A673 (cell line): ENCODE results near the gene FEV. TPM values are rescaled to one million over a fixed set of nuclear protein-coding genes. Genes with fewer than 3 reads are reported as not detected.

Source experiments
- BruUV-seq: library from RNA; stranded (reverse); fragments of 400-500 nt; replicated peaks from 2 replicates; lab custom pipeline; 2021; lab: Mats Ljungman, UMichigan
- CTCF ChIA-PET: fragments of 300-600 bp; sonication (Branson Sonifier 250); formaldehyde crosslinking; loops from one replicate; lab custom pipeline; 2022; ENCODE audit warnings: antibody characterized with exemption; lab: Charles Lee
- POLR2A ChIA-PET: fragments of 300-600 bp; sonication (Branson Sonifier 250); formaldehyde crosslinking; loops from one replicate; lab custom pipeline; 2022; ENCODE audit warnings: antibody characterized with exemption; ENCODE audit not compliant: low non-redundant PET; lab: Charles Lee
- DNase-seq: peaks from one replicate; pipeline ENCODE4 v3.0.0-alpha.2; 2015; ENCODE audit warnings: low spot score
- H3K27ac ChIP-seq: fragments of 200-600 bp; sonication (generic); 2 replicates; pipeline ENCODE4 v1.5.1; 2016; ENCODE audit warnings: mixed run types, low read depth, mild to moderate bottlenecking, mixed read lengths, antibody characterized with exemption, low read length; ENCODE audit not compliant: poor library complexity, severe bottlenecking
- H3K27me3 ChIP-seq: fragments of 200-600 bp; sonication (generic); replicated peaks from 2 replicates; pipeline ENCODE4 v1.6.1; 2017; ENCODE audit warnings: mixed run types, low read depth, mild to moderate bottlenecking, mixed read lengths, antibody characterized with exemption, low read length; ENCODE audit not compliant: insufficient read depth, poor library complexity
- H3K36me3 ChIP-seq: fragments of 200-600 bp; sonication (generic); 2 replicates; pipeline ENCODE4 v1.6.1; 2016; ENCODE audit warnings: mixed run types, mild to moderate bottlenecking, mixed read lengths, antibody characterized with exemption, low read length; ENCODE audit not compliant: insufficient read depth, poor library complexity, severe bottlenecking
- H3K4me1 ChIP-seq: fragments of 200-600 bp; sonication (generic); 2 replicates; pipeline ENCODE4 v1.6.1; 2017; ENCODE audit warnings: mixed run types, mild to moderate bottlenecking, mixed read lengths, antibody characterized with exemption, low read length; ENCODE audit not compliant: insufficient read depth, poor library complexity, severe bottlenecking
- H3K4me3 ChIP-seq: fragments of 200-600 bp; sonication (generic); 2 replicates; pipeline ENCODE4 v1.5.1; 2016; ENCODE audit warnings: low read depth, mixed run types, mild to moderate bottlenecking, mixed read lengths, low read length; ENCODE audit not compliant: poor library complexity, severe bottlenecking
- H3K9me3 ChIP-seq: fragments of 200-600 bp; sonication (generic); 2 replicates; pipeline ENCODE4 v1.6.1; 2016; ENCODE audit warnings: mixed run types, low read depth, mild to moderate bottlenecking, mixed read lengths, antibody characterized with exemption, low read length; ENCODE audit not compliant: poor library complexity, severe bottlenecking
- CTCF ChIP-seq: fragments of 300-800, 200-600 bp; sonication (generic); conservative IDR thresholded peaks from 2 replicates; pipeline ENCODE4 v1.5.1; 2017; ENCODE audit warnings: low read depth, mild to moderate bottlenecking, antibody characterized with exemption, low read length, moderate library complexity, mixed read lengths
- EZH2 ChIP-seq: fragments of 200-600 bp; sonication (generic); IDR thresholded peaks from 2 replicates; pipeline ENCODE4 v1.6.1; 2017; ENCODE audit warnings: borderline replicate concordance, low read depth, mild to moderate bottlenecking, mixed read lengths, antibody characterized with exemption, low read length; ENCODE audit not compliant: poor library complexity, severe bottlenecking
- intact Hi-C: fragments of 100-400 bp; cut with micrococcal nuclease; formaldehyde crosslinking; loops from one replicate; pipeline ENCODE4 v1.10.0; 2022; ENCODE audit not compliant: unreplicated experiment
- total RNA-seq: library from RNA; stranded (reverse); gene quantifications from 2 replicates; pipeline ENCODE4 v1.2.3, GENCODE V29; 2021

Gene FEV
- total RNA-seq, 1 experiment from 2014 or later, result 12.6 TPM

DNA sequence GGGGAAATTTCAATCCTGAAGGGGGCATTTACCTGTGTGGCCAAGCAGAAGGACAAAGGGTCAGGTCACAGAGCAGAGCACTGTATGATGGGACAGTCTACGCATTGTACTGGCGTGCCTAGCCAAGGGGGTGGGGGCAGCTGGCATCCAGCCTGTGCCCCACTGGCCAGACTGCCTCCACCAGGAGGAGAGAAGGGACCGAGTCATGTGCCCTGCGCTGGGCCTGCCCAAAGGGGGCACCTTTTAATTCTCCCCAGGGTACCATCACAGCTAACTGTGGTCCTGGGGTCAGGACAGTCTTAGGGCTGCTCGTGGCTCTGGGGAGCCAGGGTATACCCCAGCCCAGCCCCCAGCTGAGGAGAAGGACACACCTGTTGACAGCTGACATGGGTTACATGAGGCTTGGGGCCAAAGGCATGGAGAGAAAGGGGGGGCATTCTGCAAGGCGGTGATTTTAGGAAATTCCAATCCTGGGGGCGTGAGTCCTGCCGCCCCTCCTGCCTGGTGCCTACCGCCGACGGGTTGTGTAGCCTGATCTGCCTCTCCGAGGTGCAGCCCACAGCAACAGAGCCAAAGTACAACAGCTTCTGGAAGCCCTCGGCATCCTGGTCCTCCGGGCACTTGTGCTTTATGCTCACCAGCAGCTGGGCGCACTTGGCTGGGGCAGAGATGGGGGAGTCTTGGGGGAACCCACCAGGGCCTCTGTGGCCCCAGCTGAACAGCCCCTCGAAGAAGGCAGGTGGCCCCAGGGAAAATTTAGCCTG, 45.4 kb upstream of the FEV start:
- intact Hi-C loops, result no loop called here
- no peak for TF ChIP-seq EZH2
- TF ChIP-seq CTCF, result no peak

GRCh38 chr2:219029829-219030165, 44.8 kb upstream of the FEV start:
- no peaks in the 10 kb centered on the region for H3K4me1 ChIP-seq
- peak; percentile 86 for DNase-seq
- no peaks in the 10 kb centered on the region for H3K9me3 ChIP-seq
- H3K36me3 ChIP-seq, result no peaks in the 10 kb centered on the region
- ChIA-PET POLR2A (no interaction called here), CTCF (interaction anchor here (0.5 to 2.2 kb wide), 17 partner anchors 10 to 182 kb away, joined by 3 to 58 read pairs (median 5); no protein-coding TSS in a partner anchor)
- peak; percentile 92 for TF ChIP-seq CTCF
- TF ChIP-seq EZH2, result no peak
- H3K27ac ChIP-seq, result no peak overlapping the region
- no peak overlapping the region for H3K4me3 ChIP-seq
- BruUV-seq, result no TSS peak
- intact Hi-C loops, result loop anchor here (1.0 kb wide), 1 partner anchor 126 kb away; no protein-coding TSS in a partner anchor
- H3K27me3 ChIP-seq, result peaks cover 22% of the 10 kb centered on the region

More for the DNA sequence above, 45.4 kb upstream of the FEV start:
- no peaks in the 10 kb centered on the region for H3K4me1 ChIP-seq
- H3K27me3 ChIP-seq, result peaks cover 22% of the 10 kb centered on the region
- no peaks in the 10 kb centered on the region for H3K36me3 ChIP-seq
- H3K4me3 ChIP-seq, result no peak overlapping the region
- H3K9me3 ChIP-seq, result no peaks in the 10 kb centered on the region
- POLR2A ChIA-PET, result no interaction called here
- H3K27ac ChIP-seq, result no peak overlapping the region
- CTCF ChIA-PET, result interaction anchor here (0.5 to 2.2 kb wide), 17 partner anchors 10 to 183 kb away, joined by 3 to 58 read pairs (median 5); no protein-coding TSS in a partner anchor
- DNase-seq, result no peak
- no TSS peak for BruUV-seq

- CTCF ChIA-PET, result interaction anchor here (0.6 to 2.2 kb wide), 16 partner anchors 9 to 182 kb away, joined by 3 to 58 read pairs (median 5); no protein-coding TSS in a partner anchor
- H3K4me3 ChIP-seq, result no peak overlapping the region
Measured at GRCh38 chr2:219028996-219029828, 44.2 kb upstream of the FEV start.

More at GRCh38 chr2:219028996-219029828, 44.2 kb upstream of the FEV start:
- intact Hi-C loops, result loop anchor here (1.0 kb wide), 1 partner anchor 126 kb away; no protein-coding TSS in a partner anchor
- BruUV-seq, result no TSS peak
- POLR2A ChIA-PET, result no interaction called here
- H3K27me3 ChIP-seq, result peaks cover 19% of the 10 kb centered on the region
- H3K4me1 ChIP-seq, result no peaks in the 10 kb centered on the region
- H3K9me3 ChIP-seq, result no peaks in the 10 kb centered on the region
- TF ChIP-seq EZH2, result no peak
- no peak for TF ChIP-seq CTCF
- no peak overlapping the region for H3K27ac ChIP-seq
- DNase-seq, result no peak
- no peaks in the 10 kb centered on the region for H3K36me3 ChIP-seq
